Ishikawa (cell line): ENCODE data around the gene ERBB4.

Experiments used
- CEBPB ChIP-seq: IDR thresholded peaks from 2 replicates; pipeline ENCODE4 v1.6.1; 2012
- EP300 ChIP-seq: IDR thresholded peaks from 2 replicates; pipeline ENCODE4 v1.6.1; 2012; ENCODE audit warnings: borderline replicate concordance
- FOXM1 ChIP-seq: IDR thresholded peaks from 2 replicates; pipeline ENCODE4 v1.6.1; 2012; ENCODE audit warnings: low read depth, borderline replicate concordance
- RAD21 ChIP-seq: IDR thresholded peaks from 2 replicates; pipeline ENCODE4 v1.6.1; 2012; ENCODE audit warnings: low read depth
- REST ChIP-seq: IDR thresholded peaks from 2 replicates; pipeline ENCODE4 v1.6.1; 2012; ENCODE audit warnings: low read depth, mild to moderate bottlenecking
- TCF12 ChIP-seq: IDR thresholded peaks from 2 replicates; pipeline ENCODE4 v1.6.1; 2012; ENCODE audit warnings: low read depth
- USF1 ChIP-seq: IDR thresholded peaks from 2 replicates; pipeline ENCODE4 v1.6.1; 2012
- TF ChIP-seq, protein P1 (sequence below): IDR thresholded peaks from 2 replicates; pipeline ENCODE4 v1.6.1; 2012

DNA sequence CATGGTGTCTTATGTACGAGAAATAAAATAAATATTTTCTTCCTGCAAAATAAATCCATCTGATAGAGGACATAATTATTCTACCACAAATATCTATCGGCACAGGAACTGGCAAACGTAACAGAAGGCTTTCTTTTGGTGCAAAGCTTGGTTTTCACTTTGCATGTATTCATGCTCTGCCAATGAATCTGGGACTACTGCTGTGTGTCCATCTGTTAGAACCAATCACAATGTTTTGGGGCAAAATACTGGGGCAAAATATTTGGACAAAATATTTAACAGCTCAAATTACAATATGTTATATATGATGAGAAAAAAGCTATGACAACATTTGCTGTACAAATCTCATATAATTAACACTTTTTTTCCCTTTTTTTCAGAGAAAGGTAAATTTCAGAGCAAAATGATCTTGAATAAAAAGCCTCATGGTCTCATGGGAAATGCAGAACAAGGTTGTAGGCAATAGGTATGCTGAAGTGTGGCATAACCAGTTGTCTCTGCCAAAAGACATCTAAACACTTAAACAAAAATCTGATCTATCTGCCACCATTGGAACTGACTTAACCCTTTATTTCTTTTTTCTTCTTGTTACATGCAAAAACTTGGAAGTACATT lies 1059.0 kb downstream of the ERBB4 start:
- TF ChIP-seq RAD21 (no peak), REST (no peak), EP300 (no peak), CEBPB (no peak), FOXM1 (no peak), TCF12 (no peak), USF1 (no peak)
- TF ChIP-seq, protein P1, sequence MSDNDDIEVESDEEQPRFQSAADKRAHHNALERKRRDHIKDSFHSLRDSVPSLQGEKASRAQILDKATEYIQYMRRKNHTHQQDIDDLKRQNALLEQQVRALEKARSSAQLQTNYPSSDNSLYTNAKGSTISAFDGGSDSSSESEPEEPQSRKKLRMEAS: no peak
